ENCODE measurements around the gene AUTS2.

DNA sequence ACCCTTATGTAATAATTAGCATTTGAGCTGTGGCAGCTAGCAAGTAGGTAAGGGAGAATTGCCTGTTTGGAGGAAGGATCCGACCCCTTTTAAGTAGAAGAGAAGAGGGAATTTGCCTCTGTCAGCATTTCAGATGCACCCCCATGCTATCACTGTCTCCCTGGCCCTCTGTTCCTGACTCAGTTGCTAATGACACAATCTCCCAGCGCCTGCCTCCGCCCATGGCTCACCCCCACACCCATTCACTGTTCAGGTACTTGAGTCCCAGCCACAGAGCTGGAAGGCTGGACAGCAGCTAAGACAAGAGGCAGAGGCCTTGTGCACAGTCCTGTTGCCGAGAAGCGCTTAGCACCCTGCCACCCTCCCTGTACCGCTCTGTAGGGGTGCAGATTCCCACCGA, 1021.4 kb downstream of the AUTS2 start:
- TF ChIP-seq CTCF (IDR thresholded peaks at IDR 0.05) = no peak
- no peak for TF ChIP-seq REST (IDR thresholded peaks at IDR 0.05; ENCODE audit: insufficient read depth in 1 of 2, low read depth in 2 of 2, low read length in 1 of 2)
- no peak for TF ChIP-seq POLR2AphosphoS5 (IDR thresholded peaks at IDR 0.05; ENCODE audit: low read depth, low read length)

All from Panc1 (cell line).